Limb (tissue), 2 donors: ENCODE measurements around the gene GNGT1.
"Not testable (repeated sequence)": the region's sequence is repeated elsewhere in the genome, so short reads cannot be mapped to it uniquely, and the experiment has no call there.

ENCODE experiments used
- DNase-seq, 2 donors: peaks; one replicate each; pipeline ENCODE4 v3.0.0-alpha.2; 2016; ENCODE audit errors: extremely low spot score in 2 of 2

GNGT1 gene

GRCh38 chr7:93902777-93903423, 3.5 kb upstream of the GNGT1 start:
- no peak for DNase-seq

GRCh38 chr7:93910076-93910994, 4.0 kb downstream of the GNGT1 start:
- DNase-seq = no peak

GRCh38 chr7:93911242-93911641, 4.9 kb downstream of the GNGT1 start:
- not testable (repeated sequence) for DNase-seq

GRCh38 chr7:93911661-93912060, 5.3 kb downstream of the GNGT1 start:
- not testable (repeated sequence) for DNase-seq

- no peak for DNase-seq
These were observed 6.8 kb downstream of the GNGT1 start for GRCh38 chr7:93913197-93913596.

GRCh38 chr7:93914581-93915066, 8.3 kb downstream of the GNGT1 start:
- no peak for DNase-seq

DNA sequence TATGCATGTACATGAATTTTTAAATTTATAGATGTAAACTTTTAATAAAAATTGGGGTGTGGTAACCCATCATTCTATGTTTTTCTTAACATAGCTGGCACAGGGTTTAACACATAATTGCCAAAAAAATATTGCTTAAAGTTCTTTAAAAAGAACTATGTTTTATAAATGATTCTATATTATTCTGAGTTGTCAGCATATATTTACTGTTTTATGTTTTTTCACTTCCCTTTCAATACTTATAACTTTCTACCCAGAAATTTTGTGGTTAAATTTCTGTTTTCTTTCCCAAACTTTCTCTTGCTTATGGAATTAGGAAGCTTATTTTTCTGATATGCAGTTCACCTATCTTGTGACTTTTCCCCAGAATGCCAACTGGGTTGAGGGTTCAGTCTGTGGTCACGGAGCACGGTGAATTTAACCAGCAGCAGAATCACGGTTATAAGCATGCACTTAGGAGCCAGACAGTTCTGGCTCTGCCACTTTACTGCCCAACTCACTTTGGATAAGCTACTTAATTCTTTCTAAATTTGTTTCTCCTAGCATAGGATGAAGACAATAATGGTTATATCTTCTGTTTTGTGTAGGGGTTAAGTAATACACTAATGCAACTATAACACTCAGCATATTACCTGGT, 9.0 kb downstream of the GNGT1 start:
- DNase-seq = not testable (repeated sequence)

DNA sequence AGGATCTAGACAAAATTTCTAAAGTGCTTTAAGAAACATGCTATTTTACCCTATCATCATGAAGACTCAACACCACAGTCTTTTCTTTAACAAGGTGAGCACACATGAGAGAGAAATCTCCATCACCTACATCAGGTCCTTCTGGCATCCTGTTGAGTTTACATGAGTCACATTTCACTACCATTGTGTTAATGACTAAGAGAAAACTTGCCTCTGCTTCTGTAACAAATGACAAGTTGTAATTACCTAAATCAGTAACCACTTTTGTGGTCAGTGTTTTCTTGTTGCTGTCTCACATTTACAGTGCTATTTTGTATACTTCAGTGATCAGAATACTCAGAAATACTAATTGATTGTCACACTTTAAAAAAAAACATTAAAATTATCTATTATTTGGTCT, 9.5 kb downstream of the GNGT1 start:
- not testable (repeated sequence) for DNase-seq

- DNase-seq = not testable (repeated sequence)
These were observed 9.9 kb downstream of the GNGT1 start for GRCh38 chr7:93916315-93916714.

GRCh38 chr7:93920496-93921182, 14.3 kb downstream of the GNGT1 start:
- DNase-seq = no peak

DNA sequence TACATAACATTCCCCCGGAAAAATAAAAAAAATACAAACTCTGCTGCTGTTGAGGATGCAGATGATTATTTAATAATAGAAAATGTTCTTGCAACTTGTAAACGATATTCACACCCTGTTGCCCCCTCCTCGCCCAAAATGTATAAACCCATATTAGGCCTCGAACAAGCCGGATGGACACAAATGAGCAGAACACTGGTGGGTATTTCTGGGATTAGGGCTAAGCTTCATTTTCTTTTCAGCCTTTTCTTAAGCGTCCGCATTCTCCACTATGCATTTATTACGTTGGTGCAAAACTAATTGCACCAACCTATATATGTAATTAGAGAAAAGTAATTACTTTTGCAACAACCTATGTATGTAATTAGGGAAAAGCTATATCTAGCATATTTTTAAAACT, 14.8 kb downstream of the GNGT1 start:
- DNase-seq = no peak

DNA sequence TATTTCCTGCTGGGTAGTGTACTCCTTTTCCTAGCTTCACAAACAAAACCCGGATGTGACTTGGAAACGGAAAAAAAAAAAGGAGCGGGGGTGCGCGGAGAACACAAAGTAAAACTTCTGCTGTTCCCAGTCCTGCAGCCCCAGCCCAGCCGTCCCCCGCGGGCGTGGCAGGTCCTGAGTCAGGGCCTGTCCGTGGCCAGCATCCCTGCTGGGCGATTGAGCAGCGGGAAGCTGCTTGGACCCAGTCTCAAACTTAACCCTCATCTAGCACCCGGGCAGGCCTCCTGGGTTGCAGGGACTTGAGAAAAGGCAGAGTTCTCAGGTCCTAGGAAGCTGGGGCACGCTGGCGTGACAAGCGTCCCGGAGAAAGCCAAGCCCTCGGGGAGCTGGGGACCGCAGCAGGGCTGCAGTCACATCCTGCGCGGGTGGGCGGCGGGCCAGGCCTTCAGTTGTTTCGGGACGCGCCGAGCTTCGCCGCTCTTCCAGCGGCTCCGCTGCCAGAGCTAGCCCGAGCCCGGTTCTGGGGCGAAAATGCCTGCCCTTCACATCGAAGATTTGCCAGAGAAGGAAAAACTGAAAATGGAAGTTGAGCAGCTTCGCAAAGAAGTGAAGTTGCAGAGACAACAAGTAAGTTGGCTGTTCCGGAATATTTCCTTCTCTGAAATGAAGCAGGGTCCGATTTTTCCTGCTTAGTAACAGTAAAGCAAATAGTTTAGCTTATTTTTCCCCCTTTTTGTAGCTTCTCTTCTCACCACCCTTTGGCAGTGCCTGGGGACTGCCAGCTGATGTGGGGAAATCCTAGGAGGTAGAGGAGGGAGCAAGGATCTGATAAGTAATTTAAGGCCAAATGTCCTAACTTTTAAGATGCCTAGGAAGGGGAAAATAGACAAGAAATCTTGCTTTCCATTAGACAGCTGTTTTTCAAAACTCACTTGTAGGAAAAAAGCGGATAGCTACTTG, 15.5 kb downstream of the GNGT1 start, which contains the start of gene GNG11:
TSS of gene GNG11 (plus strand) at position 129 of the 960 bp plus-strand sequence. CDS start at position 532, 403 bp downstream.
- peak; percentile 67 to 84 for DNase-seq

- DNase-seq = peak in 1 of 2 donors; percentile 54
These were observed 16.9 kb downstream of the GNGT1 start for GRCh38 chr7:93923296-93923695.

- DNase-seq = no peak
These were observed 17.6 kb downstream of the GNGT1 start for GRCh38 chr7:93923942-93924341.

DNA sequence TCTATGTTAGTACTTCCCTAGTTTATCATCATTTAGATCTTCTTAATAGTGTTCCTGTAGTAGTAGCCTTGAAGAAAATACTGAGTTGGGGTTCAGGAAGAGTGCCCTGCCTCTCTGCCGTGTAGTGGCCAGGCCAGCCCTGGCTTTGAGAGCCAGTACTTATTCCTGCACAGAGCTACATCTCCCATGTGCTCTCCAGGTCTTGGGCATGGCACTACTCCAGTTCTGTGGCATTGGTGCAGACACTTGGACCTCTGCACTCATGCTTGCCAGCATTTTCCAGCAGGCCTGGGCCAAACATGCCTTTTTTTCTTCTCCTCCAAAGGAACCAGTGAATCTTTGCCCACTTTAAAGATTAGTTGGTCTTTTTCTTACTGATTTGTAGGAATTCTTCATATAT, 20.4 kb downstream of the GNGT1 start:
- DNase-seq = no peak

- no peak for DNase-seq
These were observed 21.2 kb downstream of the GNGT1 start for GRCh38 chr7:93927585-93927984.

DNA sequence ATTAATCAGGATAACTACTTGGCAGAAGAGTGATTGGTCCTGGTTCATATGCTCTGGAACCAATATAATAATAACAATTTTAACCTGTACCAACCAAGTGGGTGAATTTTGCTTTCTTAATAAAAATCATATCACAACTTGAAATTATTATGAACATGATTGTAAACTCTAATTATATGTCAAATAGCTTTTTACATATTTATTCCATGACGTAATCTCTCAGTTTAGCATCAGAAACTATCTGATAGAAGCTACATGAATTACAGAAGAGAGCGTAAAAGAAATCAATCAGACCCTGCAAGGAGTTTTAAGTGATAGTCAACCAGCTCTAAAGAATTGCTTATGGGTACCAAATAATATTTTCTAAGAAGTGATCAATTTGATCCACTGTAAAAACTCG, 25.3 kb downstream of the GNGT1 start:
- DNase-seq = no peak

DNA sequence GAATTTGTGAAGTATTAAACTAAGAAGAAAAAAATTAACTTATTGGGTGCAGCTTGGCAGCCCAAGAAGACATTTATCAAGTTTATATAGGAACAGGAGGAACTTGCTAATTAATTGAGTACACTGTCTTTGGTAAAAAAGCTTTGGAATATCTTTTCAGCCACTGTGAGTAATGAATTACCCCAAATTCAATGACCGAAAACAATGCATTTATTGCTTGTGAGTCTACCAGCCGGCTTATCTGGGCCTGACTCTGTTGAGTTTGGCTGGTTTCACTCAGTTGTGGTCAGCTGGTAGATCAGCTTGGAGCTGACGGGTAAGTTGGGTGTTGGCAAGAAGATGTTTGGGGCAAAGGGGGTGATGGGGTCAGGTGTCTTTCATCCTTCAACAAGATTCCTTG, 26.8 kb downstream of the GNGT1 start:
- DNase-seq = no peak

DNA sequence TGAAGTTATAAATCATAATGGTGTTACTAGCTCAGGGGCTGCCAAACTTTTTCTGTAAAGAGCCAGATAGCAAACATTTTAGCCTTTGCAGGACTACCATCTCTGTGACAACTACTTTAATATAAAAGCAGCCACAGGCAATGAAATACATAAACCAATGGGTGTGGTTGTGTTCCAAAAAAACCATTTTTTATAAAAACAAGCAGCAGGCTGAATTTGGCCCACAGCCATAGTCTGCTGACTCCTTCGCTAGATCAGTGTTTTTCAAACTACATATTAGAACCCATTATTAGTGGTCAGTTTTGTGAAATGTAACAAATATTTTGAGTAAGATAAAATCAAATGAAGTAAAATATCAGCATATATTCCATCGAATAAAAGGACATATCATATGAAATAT, 28.7 kb downstream of the GNGT1 start:
- DNase-seq = no peak

- DNase-seq = no peak
These were observed 31.5 kb downstream of the GNGT1 start for GRCh38 chr7:93937818-93938217.
